DOHH2 (cell line): ENCODE data around the gene RAB28.
A peak's percentile ranks its signal among the peaks of the same experiment; 100 is the strongest.

Experiments
- H3F3A ChIP-seq: fragments of 200-600 bp; sonication (generic), shearing (Covaris generic); 2 replicates; pipeline ENCODE4 v1.6.0; 2016; ENCODE audit warnings: antibody characterized with exemption, mild to moderate bottlenecking; ENCODE audit not compliant: control insufficient read depth, insufficient read depth
- H3K27ac ChIP-seq: fragments of 200-600 bp; sonication (generic); 2 replicates; pipeline ENCODE4 v1.5.1; 2014; ENCODE audit warnings: low read depth, mild to moderate bottlenecking, low read length, moderate library complexity
- H3K27me3 ChIP-seq: fragments of 200-600 bp; sonication (generic); 2 replicates; pipeline ENCODE4 v1.6.1; 2014; ENCODE audit warnings: mild to moderate bottlenecking, low read length, mixed read lengths; ENCODE audit not compliant: control insufficient read depth
- H3K36me3 ChIP-seq: fragments of 200-600 bp; sonication (generic); 2 replicates; pipeline ENCODE4 v1.6.1; 2014; ENCODE audit warnings: mild to moderate bottlenecking, low read length, moderate library complexity, mixed read lengths; ENCODE audit not compliant: control insufficient read depth
- H3K4me1 ChIP-seq: fragments of 200-600 bp; sonication (generic); 2 replicates; pipeline ENCODE4 v1.6.1; 2014; ENCODE audit warnings: mild to moderate bottlenecking, low read length, mixed read lengths; ENCODE audit not compliant: control insufficient read depth
- H3K4me2 ChIP-seq: fragments of 200-600 bp; sonication (generic); 2 replicates; pipeline ENCODE4 v1.6.0; 2014; ENCODE audit warnings: mild to moderate bottlenecking, low read length, moderate library complexity
- H3K4me3 ChIP-seq: fragments of 200-600 bp; sonication (generic); 2 replicates; pipeline ENCODE4 v1.5.1; 2014; ENCODE audit warnings: mild to moderate bottlenecking, low read length, mixed read lengths
- H3K79me2 ChIP-seq: fragments of 200-600 bp; sonication (generic); 2 replicates; pipeline ENCODE4 v1.6.1; 2014; ENCODE audit warnings: mild to moderate bottlenecking, low read length, mixed read lengths; ENCODE audit not compliant: control insufficient read depth
- H3K9me2 ChIP-seq: fragments of 200-600 bp; sonication (generic); replicated peaks from 2 replicates; pipeline ENCODE4 v1.6.1; 2014; ENCODE audit warnings: mild to moderate bottlenecking, low read length, mixed read lengths; ENCODE audit not compliant: control insufficient read depth
- H3K9me3 ChIP-seq: fragments of 200-600 bp; sonication (generic); 2 replicates; pipeline ENCODE4 v1.6.1; 2014; ENCODE audit warnings: antibody characterized with exemption, low read length, mixed read lengths; ENCODE audit not compliant: control insufficient read depth, insufficient read depth
- H4K20me1 ChIP-seq: fragments of 200-600 bp; sonication (generic); 2 replicates; pipeline ENCODE4 v1.6.0; 2014; ENCODE audit warnings: low read depth, mild to moderate bottlenecking, antibody characterized with exemption, low read length, moderate library complexity; ENCODE audit not compliant: control insufficient read depth, insufficient read depth
- CTCF ChIP-seq: fragments of 200-600 bp; sonication (generic); IDR thresholded peaks from one replicate; pipeline ENCODE4 v1.5.1; 2014; ENCODE audit warnings: antibody characterized with exemption, mild to moderate bottlenecking, low read depth, low read length; ENCODE audit not compliant: poor library complexity, severe bottlenecking
- EZH2phosphoT487 ChIP-seq: fragments of 200-600 bp; sonication (generic); IDR thresholded peaks from 2 replicates; pipeline ENCODE4 v1.6.1; 2017; ENCODE audit warnings: borderline replicate concordance, mild to moderate bottlenecking, antibody characterized with exemption, low read length, moderate library complexity, mixed read lengths

The RAB28 gene

GRCh38 chr4:13430834-13431568 is 53.1 kb downstream of the RAB28 start:
- peaks cover 15% of the 10 kb centered on the region for H3K4me1 ChIP-seq
- 0 out of 2 replicates have a peak, but pooled peaks cover 3% of the 10 kb centered on the region for H3K9me3 ChIP-seq
- peaks cover 51% of the 10 kb centered on the region for H3K79me2 ChIP-seq
- H3K27ac ChIP-seq = no peak overlapping the region
- H3K4me2 ChIP-seq = no peak overlapping the region
- no peaks in the 10 kb centered on the region for H3K9me2 ChIP-seq
- no peaks in the 10 kb centered on the region for H4K20me1 ChIP-seq
- no peak overlapping the region for H3K4me3 ChIP-seq
- no peaks in the 10 kb centered on the region for H3F3A ChIP-seq
- TF ChIP-seq CTCF (peak; percentile 66), EZH2phosphoT487 (no peak)
- no peaks in the 10 kb centered on the region for H3K27me3 ChIP-seq
- H3K36me3 ChIP-seq = no peaks in the 10 kb centered on the region

GRCh38 chr4:13427599-13428325 is 56.4 kb downstream of the RAB28 start:
- Histone ChIP-seq H3K27me3 (no peaks in the 10 kb centered on the region), H3K4me1 (peaks cover 7% of the 10 kb centered on the region), H3K9me3 (no peaks in the 10 kb centered on the region), H3K4me3 (no peak overlapping the region), H3K36me3 (no peaks in the 10 kb centered on the region), H4K20me1 (no peaks in the 10 kb centered on the region), H3K27ac (no peak overlapping the region), H3K79me2 (peaks cover 26% of the 10 kb centered on the region), H3K4me2 (no peak overlapping the region), H3K9me2 (no peaks in the 10 kb centered on the region), H3F3A (no peaks in the 10 kb centered on the region)
- TF ChIP-seq CTCF (no peak), EZH2phosphoT487 (no peak)

- 0 out of 2 replicates have a peak, but pooled peaks cover 4% of the 10 kb centered on the region for H3K79me2 ChIP-seq
These were observed 68.9 kb downstream of the RAB28 start for GRCh38 chr4:13415068-13415785.

More at GRCh38 chr4:13415068-13415785, 68.9 kb downstream of the RAB28 start:
- TF ChIP-seq CTCF (no peak), EZH2phosphoT487 (no peak)
- Histone ChIP-seq H3K4me1 (no peaks in the 10 kb centered on the region), H3K9me3 (no peaks in the 10 kb centered on the region), H3K9me2 (no peaks in the 10 kb centered on the region), H3K27me3 (no peaks in the 10 kb centered on the region), H4K20me1 (no peaks in the 10 kb centered on the region), H3K4me2 (no peak overlapping the region), H3K36me3 (no peaks in the 10 kb centered on the region), H3K27ac (no peak overlapping the region), H3F3A (no peaks in the 10 kb centered on the region), H3K4me3 (no peak overlapping the region)
